GM12873 (cell line): ENCODE measurements around the gene MID1.

Experiments used
- TF ChIP-seq, protein P1 (sequence below): IDR thresholded peaks from 2 replicates; pipeline ENCODE4 v1.5.1; 2012; ENCODE audit warnings: low read depth, mild to moderate bottlenecking, moderate library complexity, low read length, control low read depth; ENCODE audit not compliant: insufficient read depth; ENCODE audit errors: missing control alignments

Gene MID1

DNA sequence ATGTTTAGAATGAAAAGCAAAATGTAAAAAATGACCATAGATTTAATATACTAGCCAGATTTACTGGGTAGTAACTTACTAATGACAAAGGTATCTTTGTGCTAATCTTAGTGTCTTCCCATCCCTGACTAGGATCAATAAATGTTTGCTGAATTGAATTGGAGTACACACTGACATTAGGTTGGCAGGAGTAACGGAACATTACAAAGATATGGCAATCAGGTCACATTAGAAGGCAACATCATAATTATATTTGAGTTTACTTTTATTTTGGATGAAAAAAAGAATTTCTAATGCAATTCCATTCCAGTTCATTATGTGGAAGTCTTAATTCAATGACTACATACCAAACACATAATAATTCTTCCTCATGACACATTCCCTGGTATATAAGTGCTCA, 77.8 kb downstream of the MID1 start:
- TF ChIP-seq, protein P1, sequence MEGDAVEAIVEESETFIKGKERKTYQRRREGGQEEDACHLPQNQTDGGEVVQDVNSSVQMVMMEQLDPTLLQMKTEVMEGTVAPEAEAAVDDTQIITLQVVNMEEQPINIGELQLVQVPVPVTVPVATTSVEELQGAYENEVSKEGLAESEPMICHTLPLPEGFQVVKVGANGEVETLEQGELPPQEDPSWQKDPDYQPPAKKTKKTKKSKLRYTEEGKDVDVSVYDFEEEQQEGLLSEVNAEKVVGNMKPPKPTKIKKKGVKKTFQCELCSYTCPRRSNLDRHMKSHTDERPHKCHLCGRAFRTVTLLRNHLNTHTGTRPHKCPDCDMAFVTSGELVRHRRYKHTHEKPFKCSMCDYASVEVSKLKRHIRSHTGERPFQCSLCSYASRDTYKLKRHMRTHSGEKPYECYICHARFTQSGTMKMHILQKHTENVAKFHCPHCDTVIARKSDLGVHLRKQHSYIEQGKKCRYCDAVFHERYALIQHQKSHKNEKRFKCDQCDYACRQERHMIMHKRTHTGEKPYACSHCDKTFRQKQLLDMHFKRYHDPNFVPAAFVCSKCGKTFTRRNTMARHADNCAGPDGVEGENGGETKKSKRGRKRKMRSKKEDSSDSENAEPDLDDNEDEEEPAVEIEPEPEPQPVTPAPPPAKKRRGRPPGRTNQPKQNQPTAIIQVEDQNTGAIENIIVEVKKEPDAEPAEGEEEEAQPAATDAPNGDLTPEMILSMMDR = no peak

- TF ChIP-seq, protein P1 = no peak
Observed at GRCh38 chrX:10538831-10539230, 81.6 kb downstream of the MID1 start.

- TF ChIP-seq, protein P1 = no peak
Observed at GRCh38 chrX:10537308-10537707, 83.1 kb downstream of the MID1 start.

DNA sequence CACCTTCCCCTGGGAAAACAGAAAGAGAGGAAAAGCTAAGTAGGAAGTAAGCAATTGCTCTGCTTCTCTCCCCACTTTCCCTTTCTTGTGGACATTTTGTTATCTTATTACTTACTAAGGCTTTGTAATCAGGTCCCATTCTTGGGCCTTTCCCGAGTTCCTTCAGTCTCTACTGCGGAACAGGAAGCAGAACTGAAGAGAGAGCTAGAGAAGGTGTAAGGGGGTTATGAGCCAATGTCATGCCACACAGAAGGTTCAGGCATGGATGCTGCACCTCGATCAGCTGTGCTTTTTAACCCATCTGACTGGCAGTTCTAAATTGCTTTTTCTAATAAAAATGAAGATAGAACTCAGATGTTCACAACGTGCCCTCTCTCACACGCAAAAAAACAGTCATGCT, 83.6 kb downstream of the MID1 start:
- TF ChIP-seq, protein P1 = no peak

- TF ChIP-seq, protein P1 = no peak
Observed at GRCh38 chrX:10534611-10535010, 85.8 kb downstream of the MID1 start.

- TF ChIP-seq, protein P1 = no peak
Observed at GRCh38 chrX:10533696-10534365, 86.6 kb downstream of the MID1 start.

DNA sequence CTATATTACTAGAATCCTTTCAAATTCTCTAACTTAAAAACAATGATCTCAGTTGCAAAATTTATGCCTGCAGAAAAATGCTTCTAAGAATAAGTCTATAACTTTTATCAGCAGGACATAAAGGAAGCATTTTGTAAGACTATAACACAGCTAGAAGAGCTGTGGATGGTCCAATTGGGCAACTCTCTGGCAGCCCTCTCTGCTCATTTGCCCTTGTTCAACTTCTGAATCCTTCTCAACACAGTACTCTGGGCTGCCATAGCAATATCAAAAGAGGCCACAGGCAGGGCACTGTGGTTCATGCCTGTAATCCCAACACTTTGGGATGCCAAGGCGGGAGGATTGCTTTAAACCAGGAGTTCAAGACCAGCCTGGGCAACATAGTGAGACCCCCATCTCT, 88.5 kb downstream of the MID1 start:
- TF ChIP-seq, protein P1 = no peak
